HG03460 (cell line): Measurements from ENCODE around the gene ALDH3B2.
"Not testable (repeated sequence)": the region's sequence is repeated elsewhere in the genome, so short reads cannot be mapped to it uniquely, and the experiment has no call there.

Source experiments
- ATAC-seq: cut with Tn5 transposase; IDR thresholded peaks from one replicate; pipeline ENCODE4 v1.9.1; 2021; ENCODE audit not compliant: unreplicated experiment

Gene ALDH3B2

DNA sequence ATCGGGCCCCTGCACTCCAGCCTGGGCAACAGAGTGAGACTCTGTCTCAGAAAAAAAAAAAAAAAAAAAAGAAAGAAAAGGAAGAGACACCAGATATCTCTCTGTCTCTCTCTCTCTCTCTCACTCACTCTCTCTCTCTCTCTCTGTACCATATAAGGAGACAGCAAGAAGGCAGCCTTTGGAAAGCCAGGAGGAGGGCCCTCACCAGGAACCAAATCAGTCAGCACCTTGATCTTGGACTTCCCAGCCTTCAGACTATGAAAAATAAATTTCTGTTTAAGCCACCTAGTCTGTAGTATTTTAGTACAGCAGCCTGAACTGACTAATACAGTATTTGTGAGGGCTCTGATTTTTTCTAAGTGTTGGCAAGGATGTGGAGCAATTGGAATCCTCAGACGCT lies 13.6 kb upstream of the ALDH3B2 start:
- ATAC-seq: no peak

DNA sequence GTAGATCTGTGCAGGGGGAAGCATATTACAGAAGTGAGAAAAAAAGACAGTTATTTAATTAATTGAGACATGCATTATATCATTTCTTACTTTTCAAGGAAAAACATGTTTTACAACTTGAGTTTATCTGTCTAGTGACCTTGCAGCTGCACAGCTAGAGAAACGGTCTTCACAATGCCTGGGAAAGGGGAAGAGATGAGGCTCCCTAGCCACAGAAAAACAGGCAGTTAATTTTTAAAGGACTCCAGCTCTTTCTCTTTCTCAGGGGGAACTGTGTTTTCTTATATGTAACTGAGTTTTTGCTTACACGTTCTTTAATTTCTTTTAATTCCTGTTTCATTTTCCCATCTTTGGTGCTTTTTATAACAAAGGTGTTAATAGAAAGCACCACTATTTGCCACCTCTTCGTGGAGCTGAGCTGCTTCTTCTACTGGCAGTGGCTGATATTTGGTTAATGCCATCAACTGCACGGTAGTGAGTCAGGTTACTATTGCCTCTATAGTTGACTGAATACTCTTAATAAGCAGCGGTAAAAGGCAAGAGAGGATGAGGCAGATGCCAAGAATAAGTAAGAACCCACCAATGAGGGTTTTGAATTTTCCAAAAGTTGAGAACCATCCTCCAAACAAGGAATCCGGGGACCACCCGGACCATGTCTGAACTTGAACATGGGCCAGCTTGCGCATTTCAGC lies 11.4 kb upstream of the ALDH3B2 start:
- ATAC-seq: not testable (repeated sequence)

DNA sequence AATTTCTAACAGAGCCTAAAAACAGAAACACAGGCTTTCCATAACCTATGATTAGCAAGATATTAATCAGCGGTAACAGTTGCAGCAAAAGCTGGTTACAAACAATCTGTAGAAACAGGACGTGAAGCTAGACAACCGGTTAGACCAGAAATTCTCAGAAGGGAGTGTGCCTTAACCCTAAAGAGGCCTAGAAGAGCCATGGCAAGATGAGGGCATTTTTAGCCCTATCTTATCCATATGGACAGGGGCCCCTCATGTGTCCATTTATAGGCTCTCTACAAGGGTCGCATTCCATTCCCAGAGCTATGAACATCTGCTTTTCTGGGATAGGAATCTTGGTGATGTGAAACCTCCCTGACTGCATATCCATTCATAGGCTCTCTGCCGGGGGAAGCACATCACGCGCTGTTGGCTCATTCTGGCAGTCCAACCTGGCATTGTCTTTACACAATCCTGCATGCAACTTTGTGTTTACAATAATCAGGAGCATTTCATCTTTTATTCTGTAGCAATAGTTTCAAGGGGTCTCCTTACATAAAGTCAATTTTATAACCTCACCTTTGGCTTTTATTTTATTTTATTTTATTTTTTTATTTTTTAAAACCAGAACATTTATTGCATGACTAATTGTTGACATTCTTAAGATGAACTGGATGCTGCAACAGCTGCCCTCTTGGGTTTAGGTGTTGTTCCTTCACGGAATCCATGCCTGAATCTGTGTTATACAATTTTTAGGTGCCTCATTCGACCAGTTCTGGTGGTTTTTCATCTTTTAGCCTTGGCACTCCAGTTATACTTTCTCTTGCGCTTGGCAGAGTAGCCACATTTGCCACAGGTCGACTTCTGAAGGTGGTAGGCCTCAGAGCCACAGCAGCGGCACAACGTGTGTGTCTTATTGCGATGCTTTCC lies 8.0 kb upstream of the ALDH3B2 start:
- not testable (repeated sequence) for ATAC-seq

DNA sequence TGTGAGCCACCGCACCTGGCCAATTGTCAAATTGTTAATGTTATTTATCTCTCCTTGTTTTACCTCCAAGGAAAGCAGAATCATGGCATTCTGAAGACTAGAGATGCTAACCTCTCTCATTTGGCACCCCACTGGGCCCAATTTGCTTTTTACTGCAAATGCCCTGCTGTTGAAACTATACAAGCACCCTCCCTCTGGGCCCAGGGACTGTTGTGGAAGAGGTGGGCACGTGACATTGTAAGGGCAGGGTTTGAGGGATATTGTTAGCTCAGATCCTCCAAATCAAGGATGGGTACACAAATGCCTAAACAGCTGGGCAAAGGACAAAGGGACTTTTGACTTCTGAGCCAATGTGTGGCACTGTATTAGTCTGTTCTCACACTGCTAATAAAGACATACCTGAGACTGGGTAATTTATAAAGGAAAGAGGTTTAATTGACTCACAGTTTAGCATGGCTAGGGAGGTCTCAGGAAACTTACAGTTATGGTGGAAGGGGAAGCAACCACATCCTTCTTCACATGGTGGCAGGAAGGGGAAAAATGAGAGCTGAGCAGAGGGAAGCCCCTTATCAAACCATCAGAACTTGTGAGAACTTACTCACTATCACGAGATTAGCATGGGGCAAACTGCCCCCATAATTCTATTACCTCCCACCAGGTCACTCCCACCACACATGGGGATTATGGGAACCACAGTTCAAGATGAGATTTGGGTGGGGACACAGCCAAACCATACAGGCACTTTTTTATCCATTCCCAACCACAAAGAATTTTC lies 6.5 kb upstream of the ALDH3B2 start:
- ATAC-seq: no peak

DNA sequence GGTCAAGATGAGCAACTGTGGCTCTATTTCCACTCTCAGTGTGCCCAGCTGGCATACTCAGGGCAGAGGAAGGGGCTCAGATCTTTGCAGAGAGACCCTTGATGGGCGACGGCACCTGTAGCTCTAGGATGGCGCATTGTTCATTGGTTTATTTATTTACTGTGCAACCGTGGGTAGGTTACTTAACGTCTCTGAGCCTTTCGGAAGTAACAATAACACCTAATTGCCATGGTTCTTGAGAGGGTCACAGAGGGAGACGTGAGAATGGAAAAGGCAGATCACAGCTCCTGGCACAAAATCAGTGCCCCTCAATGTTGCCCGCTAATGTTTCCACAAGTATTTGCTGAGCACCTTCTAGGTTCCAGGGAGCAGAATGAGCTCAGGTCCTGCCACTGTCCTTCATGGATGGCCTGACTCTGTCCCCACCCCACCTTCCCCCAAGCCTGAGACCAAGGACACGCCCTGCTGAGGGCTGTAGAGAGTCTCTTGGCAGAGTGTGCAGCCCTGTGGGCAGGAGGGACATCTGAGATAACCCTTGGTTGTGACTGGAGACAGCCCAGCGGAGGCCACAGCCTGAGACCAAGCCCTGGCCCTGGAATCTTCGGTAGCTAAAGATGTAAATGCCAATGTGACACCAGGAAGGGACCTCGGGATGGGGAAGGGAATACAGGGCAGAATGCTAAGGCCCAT lies 780 bp upstream of the ALDH3B2 start:
- ATAC-seq: no peak

DNA sequence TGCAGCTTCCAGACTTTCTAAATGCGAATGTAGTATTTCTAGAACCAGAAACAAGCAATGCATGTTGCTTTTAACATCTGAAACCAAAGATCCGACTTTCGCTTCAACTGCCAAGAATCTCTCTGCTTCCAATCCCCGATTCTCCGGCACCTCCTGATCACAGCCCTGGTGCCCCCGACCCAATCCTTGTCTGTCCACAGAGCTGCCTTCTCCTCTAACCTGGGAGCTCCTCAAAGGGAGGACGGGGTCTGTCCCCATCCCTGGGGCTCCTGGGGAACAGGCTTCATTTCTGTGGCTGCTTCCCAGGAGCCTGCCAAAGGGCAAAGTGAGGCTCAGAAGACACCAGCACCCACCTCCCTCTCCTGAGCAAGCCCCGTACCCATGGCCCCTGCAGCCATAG lies 521 bp downstream of the ALDH3B2 start:
- ATAC-seq: no peak

DNA sequence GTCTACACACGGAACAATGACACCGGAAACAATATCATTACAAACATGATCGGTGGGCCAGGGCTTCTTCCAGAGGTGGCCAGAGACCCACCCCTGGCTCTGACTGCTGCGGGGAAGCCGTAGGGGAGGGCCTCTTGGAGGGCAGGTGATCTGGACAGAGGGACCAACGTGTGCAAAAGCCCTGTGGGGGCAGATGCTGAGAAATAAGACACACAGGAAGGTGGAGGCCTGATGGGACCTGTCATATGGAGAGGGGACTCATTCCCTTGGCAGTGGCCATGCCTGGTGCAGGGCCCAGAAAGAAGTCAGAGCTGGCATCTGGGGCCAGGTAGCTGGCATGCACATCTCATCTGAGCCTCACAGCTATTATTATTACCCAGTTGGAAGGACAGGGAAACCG lies 1.1 kb downstream of the ALDH3B2 start:
- no peak for ATAC-seq

DNA sequence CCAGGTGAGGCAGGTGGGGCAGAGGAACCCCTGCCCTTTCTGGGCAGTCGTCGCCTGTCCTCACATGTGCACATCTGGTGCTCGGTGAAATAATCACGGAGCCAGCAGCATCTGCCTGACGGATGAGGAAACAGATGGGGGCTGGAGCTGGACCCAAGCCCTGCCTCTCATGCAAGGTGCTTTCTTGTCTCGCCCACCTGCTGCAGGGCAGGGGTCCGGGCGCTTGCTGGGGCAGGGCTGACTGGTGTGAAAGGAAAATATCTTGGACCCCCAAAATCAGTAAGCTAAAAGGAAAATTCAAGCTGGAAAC lies 3.3 kb downstream of the ALDH3B2 start:
- ATAC-seq: no peak

DNA sequence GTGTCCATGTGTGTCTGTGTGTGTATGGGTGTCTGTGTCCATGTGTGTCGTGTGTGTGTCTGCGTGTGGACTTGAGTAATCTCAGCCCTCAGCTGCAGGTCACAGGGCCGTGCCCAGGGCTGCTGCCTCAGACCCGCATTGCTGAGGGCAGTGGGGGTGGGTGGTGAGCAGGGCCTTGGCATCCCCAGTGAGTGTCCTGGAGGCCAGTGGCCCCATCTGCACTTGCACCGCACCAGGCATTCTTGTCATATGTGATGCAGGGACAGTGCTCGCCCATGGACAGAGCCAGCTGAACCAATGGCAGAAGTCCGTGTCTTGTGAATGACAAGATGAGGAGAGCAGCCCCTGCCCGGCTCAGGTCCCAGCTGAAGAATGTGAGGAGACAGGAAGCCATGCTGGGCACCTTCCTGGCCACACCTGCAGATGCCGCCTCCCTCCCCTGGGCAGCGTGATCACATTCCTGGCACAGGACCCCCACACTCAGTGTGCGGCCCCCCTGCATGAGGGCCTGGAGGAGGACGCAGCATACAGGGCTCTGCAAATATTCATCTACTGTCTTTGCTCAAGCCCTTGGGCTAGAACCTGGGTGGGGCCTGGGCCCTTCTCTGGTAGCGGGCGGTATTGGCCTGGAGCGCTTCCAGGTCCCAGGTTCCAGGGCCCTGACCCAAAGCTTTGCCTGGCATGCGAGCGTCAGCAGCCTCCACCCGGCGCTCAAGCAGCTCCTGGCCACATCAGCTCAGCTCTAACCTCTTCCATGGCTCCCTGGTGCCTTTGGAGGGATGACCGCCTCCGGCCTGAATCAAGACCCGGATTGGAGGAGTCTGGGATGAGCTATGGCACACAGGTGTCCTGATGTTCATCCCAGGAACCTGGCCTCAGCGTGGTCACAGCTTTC lies 3.9 kb downstream of the ALDH3B2 start:
- ATAC-seq: no peak

DNA sequence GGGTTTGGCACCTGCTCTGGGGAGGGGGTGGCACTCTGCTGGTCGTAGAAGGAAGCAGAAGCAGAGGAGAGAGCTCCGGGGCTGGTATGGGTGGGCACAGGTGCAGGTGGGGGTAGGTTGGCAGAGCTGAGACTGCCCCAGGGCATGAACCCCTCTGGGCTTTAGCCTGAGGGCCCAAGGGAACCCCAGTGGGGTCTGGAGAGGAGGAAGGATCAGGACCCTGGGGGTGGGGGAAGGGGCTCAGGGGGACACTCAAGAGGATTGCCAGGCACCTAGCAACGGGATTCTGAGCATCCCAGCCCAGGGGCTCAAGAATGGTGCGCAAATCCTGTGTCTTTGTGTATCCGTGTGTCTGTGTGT lies 6.3 kb downstream of the ALDH3B2 start:
- no peak for ATAC-seq

DNA sequence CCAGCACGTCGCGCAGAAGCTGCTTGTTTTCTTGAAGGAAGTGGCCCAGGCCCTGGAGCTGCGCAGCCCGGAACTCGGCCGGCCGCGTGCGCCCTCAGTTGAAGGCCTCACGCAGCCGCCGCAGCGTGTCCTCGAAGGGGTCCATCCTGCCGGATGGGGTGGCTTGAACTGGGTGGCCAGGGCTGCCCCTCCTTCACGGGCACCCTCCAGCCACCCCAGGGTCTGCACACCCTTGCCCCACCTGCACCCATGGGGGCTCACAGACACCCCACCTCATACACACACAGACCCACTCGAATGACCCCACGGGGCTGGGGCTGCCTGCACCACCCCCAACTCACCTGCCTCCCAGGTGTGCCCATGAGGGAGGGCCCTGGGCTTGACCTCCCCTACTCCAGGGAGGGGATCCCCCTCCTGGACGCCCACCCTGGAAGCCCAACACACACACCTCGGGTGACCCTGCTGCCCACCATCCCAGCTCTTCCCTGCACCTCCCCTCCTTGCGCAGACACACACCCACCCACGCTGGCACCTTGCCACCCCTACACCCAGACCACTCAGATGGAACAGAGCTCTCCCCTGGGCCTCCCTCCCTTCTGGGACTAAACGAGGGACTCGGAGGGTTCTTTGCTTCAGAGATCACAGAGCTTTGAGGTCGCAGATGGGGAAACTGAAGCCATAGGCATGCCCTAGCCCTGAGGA lies 6.8 kb downstream of the ALDH3B2 start:
- no peak for ATAC-seq

DNA sequence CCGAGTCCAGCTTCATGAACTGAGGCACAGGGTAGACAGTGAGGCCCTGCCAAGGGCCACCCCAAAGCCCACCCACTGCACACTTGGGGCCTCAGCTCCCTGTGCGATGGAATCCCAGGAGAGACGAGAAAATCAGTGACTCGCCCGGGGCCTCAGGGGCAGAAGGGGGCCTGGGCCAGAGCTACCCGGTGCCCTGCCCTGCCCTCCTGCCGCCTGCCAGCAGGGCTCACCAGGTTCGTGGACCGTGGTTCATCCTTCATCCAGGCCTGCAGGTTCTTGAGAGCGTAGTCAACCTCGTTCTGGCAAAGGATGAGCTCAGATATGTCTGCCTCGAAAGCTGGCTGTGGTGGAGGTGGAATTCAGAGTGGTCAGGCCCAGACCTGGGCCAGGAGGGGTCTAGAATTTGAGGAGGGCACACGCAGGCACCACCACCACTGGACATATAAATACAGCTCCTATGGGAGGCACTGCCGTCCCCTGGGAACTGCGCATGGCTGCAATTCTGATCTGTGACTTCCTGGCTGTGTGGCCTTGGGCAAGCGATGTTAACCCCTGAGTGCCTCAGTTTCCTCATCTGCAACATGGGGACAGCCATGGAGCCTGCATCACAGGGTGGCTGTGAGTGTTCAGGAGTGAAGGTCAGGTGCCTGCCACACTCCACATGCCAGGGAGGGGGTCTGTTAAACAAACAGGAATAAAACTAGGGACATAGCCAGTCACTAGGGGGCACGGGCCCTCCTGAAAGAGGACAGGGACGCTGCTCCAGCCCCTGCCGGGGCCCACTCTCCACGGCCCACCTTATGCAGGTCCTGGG lies 7.5 kb downstream of the ALDH3B2 start:
- ATAC-seq: no peak

DNA sequence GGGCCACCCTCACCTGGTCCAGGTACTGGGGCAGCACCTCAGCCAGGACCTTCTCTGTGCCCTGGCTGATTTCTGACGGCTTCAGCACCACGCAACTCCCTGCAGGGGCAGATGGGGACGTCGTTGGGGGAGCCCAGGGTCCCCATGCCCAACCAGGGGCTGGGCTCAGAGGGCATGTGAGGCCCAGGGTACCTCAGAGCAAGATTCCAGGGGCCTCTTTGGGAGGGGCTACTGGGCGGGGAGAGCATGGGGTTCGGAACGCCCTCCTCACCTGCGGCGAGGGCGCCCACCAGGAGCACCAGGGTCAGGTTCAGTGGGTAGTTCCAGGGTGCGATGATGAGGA lies 8.1 kb downstream of the ALDH3B2 start:
- no peak for ATAC-seq

DNA sequence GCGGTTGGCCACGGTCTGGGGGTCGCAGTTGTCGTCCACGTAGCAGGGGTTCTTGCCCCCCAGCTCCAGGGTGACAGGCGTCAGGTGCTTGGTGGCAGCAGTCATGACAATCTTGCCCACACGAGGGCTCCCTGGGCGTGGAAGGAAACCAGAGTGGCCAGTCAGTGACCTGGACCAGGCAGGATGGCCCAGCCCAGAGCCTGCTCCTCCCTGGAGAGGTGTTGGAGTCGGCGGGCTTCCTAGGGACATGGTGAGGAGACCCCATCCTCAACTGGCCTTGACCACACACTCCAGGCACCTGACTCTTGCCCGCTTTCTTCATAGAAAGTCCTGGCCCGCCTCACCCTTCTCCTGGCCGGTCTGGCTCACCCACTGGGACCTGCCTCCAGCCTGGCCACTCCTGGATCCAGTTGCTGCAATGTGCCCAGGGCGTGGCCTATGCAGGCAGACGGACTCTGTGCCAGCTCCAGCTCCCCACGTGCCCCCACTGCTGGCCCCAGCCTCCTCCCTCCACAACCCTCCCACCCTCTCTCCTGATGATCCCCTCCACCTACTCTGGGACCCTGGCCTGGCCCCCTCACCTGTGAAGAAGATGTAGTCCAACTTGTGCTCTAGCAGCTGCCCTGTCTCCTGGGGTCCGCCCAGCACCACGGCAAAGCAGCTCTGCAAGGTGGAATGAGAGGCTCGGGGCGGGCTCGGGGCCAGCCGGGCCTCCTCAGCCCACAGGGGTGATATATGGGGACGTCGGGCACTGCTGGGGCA lies 8.7 kb downstream of the ALDH3B2 start:
- no peak for ATAC-seq

DNA sequence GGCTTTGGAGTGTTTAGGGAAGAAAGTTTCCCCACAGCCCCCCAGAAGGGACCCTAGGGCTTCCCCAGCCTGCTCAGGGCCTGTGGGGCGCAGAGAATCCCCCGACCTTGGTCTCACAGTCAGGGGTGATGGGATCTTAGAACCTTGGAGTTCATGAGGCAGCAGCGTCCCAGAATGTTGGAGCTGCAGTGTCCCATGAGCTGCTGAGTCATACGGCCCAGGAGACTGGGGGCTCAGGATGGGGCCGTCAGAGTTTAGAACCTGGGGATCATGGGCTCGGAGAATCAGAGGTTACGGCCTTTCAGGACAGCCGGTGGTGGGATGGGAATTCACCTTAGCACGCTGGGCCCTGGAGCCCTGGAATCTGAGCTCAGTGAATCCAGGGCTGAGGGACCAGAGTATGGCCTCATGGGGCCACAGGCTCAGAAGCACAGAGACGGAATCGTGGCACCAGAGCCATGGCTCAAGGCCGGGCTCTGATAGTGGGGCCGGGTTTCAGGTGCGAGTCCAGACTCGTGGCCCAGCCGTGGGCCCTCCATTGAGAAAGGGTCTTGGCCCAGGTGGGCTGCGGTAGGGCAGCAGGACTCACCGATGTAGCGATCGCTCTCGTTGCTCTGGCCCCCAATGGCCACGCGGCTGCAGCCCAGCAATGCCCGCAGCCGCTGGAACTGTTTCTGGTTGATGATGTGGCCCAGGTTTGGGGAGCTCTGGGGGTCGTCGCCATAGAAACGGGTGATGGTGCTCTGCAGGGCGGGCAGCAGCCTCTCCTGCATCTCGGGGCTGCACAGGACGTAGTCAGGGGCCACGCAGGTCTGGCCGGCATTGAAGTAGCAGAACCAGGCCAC lies 9.5 kb downstream of the ALDH3B2 start:
- no peak for ATAC-seq

DNA sequence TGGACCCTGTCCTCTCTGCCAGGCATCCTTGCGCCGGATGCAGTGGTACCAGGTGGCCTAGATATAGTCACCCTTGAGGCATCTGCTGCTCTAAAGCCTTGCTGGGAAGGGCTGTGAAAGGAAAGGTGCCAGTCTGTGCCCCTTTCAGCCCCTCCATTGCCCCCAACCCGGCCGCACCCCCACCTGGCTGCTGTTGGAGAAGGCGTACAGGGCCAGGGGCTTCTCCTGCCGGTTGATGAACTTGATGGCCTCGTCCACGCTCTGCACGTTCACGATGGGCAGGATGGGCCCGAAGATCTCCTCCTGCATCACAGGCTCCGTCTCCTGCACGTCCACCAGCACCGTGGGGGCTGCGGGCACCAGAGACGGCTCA lies 10.2 kb downstream of the ALDH3B2 start:
- no peak for ATAC-seq

DNA sequence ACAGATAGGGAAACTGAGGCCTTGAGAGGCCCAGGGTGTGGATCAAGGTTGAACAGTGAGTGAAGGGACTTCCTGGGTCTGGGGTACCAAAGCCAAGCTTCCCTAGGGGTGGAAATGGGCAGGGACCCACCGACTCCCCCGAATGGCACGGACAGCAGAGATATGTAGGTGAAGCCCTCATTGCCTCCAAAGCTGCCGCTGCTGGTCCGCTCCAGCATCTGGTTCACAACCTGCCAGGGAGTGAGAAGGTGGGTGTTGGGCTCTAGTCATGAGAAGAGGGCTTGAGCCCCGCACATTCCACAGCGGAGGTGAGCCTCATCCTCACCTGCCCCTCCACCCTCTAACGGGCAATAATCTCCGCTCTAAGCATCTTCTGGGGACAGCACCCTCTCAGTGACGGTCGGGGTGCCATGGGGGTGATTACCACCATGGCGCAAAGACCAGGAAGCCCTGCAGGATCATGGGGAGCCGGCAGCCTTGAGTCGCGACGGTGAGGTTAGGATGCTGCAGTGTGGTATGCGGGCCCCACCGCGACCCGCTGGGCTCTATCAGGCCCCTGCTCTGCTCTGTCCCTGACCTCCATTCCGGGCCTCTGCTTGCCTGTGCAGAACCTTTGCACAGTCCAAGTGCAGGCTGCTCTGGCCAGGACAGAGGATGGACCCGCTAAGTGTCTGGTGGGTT lies 10.8 kb downstream of the ALDH3B2 start:
- no peak for ATAC-seq
